HL-60 (cell line): ENCODE results near the gene NUDCD3.

Experiments
- CTCF ChIP-seq: IDR thresholded peaks from one replicate; pipeline ENCODE4 v1.5.1; 2011; ENCODE audit warnings: low read length, control low read depth, inconsistent platforms; ENCODE audit not compliant: insufficient read depth
- POLR2AphosphoS5 ChIP-seq: IDR thresholded peaks from 2 replicates; pipeline ENCODE4 v1.6.1; 2012; ENCODE audit warnings: low read depth
- TF ChIP-seq, protein P1 (sequence below): IDR thresholded peaks from 2 replicates; pipeline ENCODE4 v1.6.1; 2012; ENCODE audit warnings: low read depth; ENCODE audit not compliant: insufficient replicate concordance

GRCh38 chr7:44333911-44334733 is 156.3 kb downstream of the NUDCD3 start:
- TF ChIP-seq POLR2AphosphoS5 = no peak
- TF ChIP-seq CTCF = no peak
- TF ChIP-seq, protein P1, sequence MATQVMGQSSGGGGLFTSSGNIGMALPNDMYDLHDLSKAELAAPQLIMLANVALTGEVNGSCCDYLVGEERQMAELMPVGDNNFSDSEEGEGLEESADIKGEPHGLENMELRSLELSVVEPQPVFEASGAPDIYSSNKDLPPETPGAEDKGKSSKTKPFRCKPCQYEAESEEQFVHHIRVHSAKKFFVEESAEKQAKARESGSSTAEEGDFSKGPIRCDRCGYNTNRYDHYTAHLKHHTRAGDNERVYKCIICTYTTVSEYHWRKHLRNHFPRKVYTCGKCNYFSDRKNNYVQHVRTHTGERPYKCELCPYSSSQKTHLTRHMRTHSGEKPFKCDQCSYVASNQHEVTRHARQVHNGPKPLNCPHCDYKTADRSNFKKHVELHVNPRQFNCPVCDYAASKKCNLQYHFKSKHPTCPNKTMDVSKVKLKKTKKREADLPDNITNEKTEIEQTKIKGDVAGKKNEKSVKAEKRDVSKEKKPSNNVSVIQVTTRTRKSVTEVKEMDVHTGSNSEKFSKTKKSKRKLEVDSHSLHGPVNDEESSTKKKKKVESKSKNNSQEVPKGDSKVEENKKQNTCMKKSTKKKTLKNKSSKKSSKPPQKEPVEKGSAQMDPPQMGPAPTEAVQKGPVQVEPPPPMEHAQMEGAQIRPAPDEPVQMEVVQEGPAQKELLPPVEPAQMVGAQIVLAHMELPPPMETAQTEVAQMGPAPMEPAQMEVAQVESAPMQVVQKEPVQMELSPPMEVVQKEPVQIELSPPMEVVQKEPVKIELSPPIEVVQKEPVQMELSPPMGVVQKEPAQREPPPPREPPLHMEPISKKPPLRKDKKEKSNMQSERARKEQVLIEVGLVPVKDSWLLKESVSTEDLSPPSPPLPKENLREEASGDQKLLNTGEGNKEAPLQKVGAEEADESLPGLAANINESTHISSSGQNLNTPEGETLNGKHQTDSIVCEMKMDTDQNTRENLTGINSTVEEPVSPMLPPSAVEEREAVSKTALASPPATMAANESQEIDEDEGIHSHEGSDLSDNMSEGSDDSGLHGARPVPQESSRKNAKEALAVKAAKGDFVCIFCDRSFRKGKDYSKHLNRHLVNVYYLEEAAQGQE = no peak
